Mucosa of descending colon (tissue), 3 donors: Measurements from ENCODE around the gene KCNN3. TPM values are rescaled to one million over a fixed set of nuclear protein-coding genes. Genes with fewer than 3 reads are reported as not detected.
A peak's percentile ranks its signal among the peaks of the same experiment; 100 is the strongest.

ENCODE experiments used
- ATAC-seq: fragments of 200-7000 bp; cut with Tn5 transposase; one replicate; pipeline ENCODE4 v1.9.1; 2020; ENCODE audit warnings: mild to moderate bottlenecking, moderate library complexity
- DNase-seq, 3 donors: peaks; one replicate each; pipeline ENCODE4 v3.0.0-alpha.2; 2020
- H3K36me3 ChIP-seq: fragments of 200-600 bp; one replicate; pipeline ENCODE4 v1.8.0; 2021; ENCODE audit warnings: low read depth, mild to moderate bottlenecking
- H3K4me1 ChIP-seq: fragments of 200-600 bp; one replicate; pipeline ENCODE4 v1.8.0; 2021; ENCODE audit warnings: low read depth, mild to moderate bottlenecking
- H3K4me3 ChIP-seq: fragments of 200-600 bp; one replicate; pipeline ENCODE4 v1.8.0; 2021; ENCODE audit warnings: mild to moderate bottlenecking
- H3K9me3 ChIP-seq: fragments of 200-600 bp; one replicate; pipeline ENCODE4 v1.8.0; 2021; ENCODE audit warnings: mild to moderate bottlenecking
- CTCF ChIP-seq: fragments of 200-600 bp; IDR thresholded peaks from one replicate; pipeline ENCODE4 v1.8.0; 2022; ENCODE audit warnings: antibody characterized with exemption, mild to moderate bottlenecking
- intact Hi-C, 2 donors: fragments of 100-400 bp; cut with DNase I in 1 of 2; cut with micrococcal nuclease in 1 of 2; formaldehyde crosslinking; loops; one replicate each; pipeline versions ENCODE4 v1.11.0 to v1.11.1; 2022; cut with DNase I, micrococcal nuclease
- total RNA-seq, 3 donors: library from RNA; stranded (reverse); fragmentation: NEBNext Ultra II Directional in 2 of 3; extraction: Animal tissue kit (Norgen Biotek cat#: 25700) in 2 of 3; gene quantifications; one replicate each; pipeline versions ENCODE4 v1.2.1 to v1.2.4, GENCODE V29; 2021 to 2023
- donor health status: DM: no; HTN: no; CAD: no; lungs with moderate emphysema.
- donor health status: DM: no; HTN: no; CAD: no.
- donor health status: DM: no; HTN: yes; CAD: no.

The KCNN3 gene
- total RNA-seq, 3 donors from 2014 or later = 1.5 to 19.3 (median 2.0) TPM

- Histone ChIP-seq H3K4me1 (no peaks in the 10 kb centered on the region), H3K36me3 (no peaks in the 10 kb centered on the region), H3K9me3 (no peaks in the 10 kb centered on the region), H3K4me3 (no peak overlapping the region)
- DNase-seq = no peak
- no peak for TF ChIP-seq CTCF
- no peak for ATAC-seq
- intact Hi-C loops = no loop called here
These were observed 162.1 kb downstream of the KCNN3 start for GRCh38 chr1:154707901-154708463.

GRCh38 chr1:154706851-154707250, 163.2 kb downstream of the KCNN3 start:
- H3K4me3 ChIP-seq = no peak overlapping the region
- no peak for TF ChIP-seq CTCF
- no peaks in the 10 kb centered on the region for H3K36me3 ChIP-seq
- H3K4me1 ChIP-seq = no peaks in the 10 kb centered on the region
- H3K9me3 ChIP-seq = no peaks in the 10 kb centered on the region
- no peak for ATAC-seq
- DNase-seq = no peak
- intact Hi-C loops = no loop called here

- H3K9me3 ChIP-seq = no peaks in the 10 kb centered on the region
- no peak overlapping the region for H3K4me3 ChIP-seq
- no peaks in the 10 kb centered on the region for H3K36me3 ChIP-seq
- DNase-seq = no peak
- no peak for TF ChIP-seq CTCF
- ATAC-seq = no peak
- no peaks in the 10 kb centered on the region for H3K4me1 ChIP-seq
- intact Hi-C loops = no loop called here
These were observed 164.5 kb downstream of the KCNN3 start for GRCh38 chr1:154705544-154705943.

GRCh38 chr1:154703170-154703569, 166.9 kb downstream of the KCNN3 start:
- no peak for TF ChIP-seq CTCF
- Histone ChIP-seq H3K4me1 (no peaks in the 10 kb centered on the region), H3K4me3 (no peak overlapping the region), H3K36me3 (no peaks in the 10 kb centered on the region), H3K9me3 (no peaks in the 10 kb centered on the region)
- intact Hi-C loops = no loop called here
- ATAC-seq = no peak
- no peak for DNase-seq

DNA sequence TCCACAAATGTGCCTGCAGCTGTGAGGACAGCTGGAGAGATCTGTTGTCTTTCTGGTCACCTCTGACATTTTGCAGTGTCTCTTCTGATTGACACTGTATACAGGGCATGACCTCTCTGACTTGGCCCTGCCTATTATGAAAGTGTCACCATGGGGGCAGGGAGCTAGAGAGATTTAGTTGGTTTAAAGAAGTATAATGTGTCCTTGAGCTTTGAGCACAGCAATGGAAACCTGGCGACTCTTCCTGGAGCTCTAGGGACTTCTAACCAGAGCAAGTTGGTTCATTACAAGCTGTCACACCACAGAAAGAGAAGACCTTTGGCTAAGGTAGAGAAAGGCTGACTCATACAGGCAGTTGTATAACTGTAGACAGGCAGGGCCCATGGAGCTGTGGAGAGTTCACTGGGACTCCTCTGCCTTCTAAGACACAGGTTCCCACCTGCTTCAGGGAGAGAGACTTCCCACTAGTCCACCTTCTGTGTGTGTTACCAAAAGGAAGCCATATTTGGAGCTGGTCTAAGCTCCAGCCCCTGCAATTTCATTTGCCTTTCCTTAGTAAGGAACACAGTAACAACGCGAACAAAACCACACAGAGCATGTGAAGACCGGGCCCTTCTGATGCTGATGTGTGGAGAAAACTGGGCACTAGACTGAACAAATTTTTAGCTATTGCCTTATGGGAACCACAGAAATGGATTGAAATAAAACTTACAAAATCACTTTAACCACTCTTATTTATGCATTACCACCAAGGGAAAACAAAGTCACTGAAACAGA, 171.6 kb downstream of the KCNN3 start:
- no peaks in the 10 kb centered on the region for H3K36me3 ChIP-seq
- no peak for TF ChIP-seq CTCF
- H3K9me3 ChIP-seq = no peaks in the 10 kb centered on the region
- DNase-seq = no peak
- ATAC-seq = peak; percentile 69
- intact Hi-C loops = no loop called here
- no peaks in the 10 kb centered on the region for H3K4me1 ChIP-seq
- H3K4me3 ChIP-seq = no peak overlapping the region
